HL-60 (cell line): ENCODE data around the gene DDX52.

ENCODE experiments used
- DNase-seq, 2 experiments: peaks; one replicate each; pipeline ENCODE4 v3.0.0-alpha.2; 2010 to 2020; ENCODE audit warnings: low read depth in 1 of 2, low spot score in 1 of 2
- H3K27ac ChIP-seq: fragments of 250-450 bp; sonication (Bioruptor Pico); replicated peaks from 2 replicates; pipeline ENCODE4 v1.5.1; 2020; ENCODE audit warnings: mild to moderate bottlenecking, moderate library complexity
- H3K27me3 ChIP-seq: fragments of 250-450 bp; sonication (Bioruptor Pico); 2 replicates; pipeline ENCODE4 v1.5.1; 2021; ENCODE audit warnings: mild to moderate bottlenecking, moderate library complexity; ENCODE audit not compliant: insufficient read depth, poor library complexity, severe bottlenecking
- H3K4me3 ChIP-seq: replicated peaks from 2 replicates; pipeline ENCODE4 v1.5.1; 2011; ENCODE audit warnings: mild to moderate bottlenecking, control low read depth, low read length; ENCODE audit not compliant: insufficient read depth
- CTCF ChIP-seq: IDR thresholded peaks from one replicate; pipeline ENCODE4 v1.5.1; 2011; ENCODE audit warnings: low read length, control low read depth, inconsistent platforms; ENCODE audit not compliant: insufficient read depth
- GABPA ChIP-seq: IDR thresholded peaks from 2 replicates; pipeline ENCODE4 v1.6.1; 2012; ENCODE audit warnings: low read depth
- POLR2AphosphoS5 ChIP-seq: IDR thresholded peaks from 2 replicates; pipeline ENCODE4 v1.6.1; 2012; ENCODE audit warnings: low read depth
- REST ChIP-seq: IDR thresholded peaks from 2 replicates; pipeline ENCODE4 v1.6.1; 2012; ENCODE audit warnings: low read depth; ENCODE audit not compliant: insufficient replicate concordance
- SPI1 ChIP-seq: IDR thresholded peaks from 2 replicates; pipeline ENCODE4 v1.6.1; 2012; ENCODE audit warnings: low read depth, mild to moderate bottlenecking, borderline replicate concordance

DDX52 gene

GRCh38 chr17:37571674-37572073 lies 71.6 kb downstream of the DDX52 start:
- H3K27ac ChIP-seq: no peak overlapping the region
- no peaks in the 10 kb centered on the region for H3K27me3 ChIP-seq
- no peak overlapping the region for H3K4me3 ChIP-seq
- TF ChIP-seq GABPA: no peak
- no peak for TF ChIP-seq REST
- no peak for TF ChIP-seq POLR2AphosphoS5
- no peak for TF ChIP-seq SPI1
- no peak for TF ChIP-seq CTCF
- no peak for DNase-seq

- DNase-seq: peak; percentile 2 to 56
- Histone ChIP-seq H3K4me3 (no peak overlapping the region), H3K27ac (no peak overlapping the region), H3K27me3 (no peaks in the 10 kb centered on the region)
- no peak for TF ChIP-seq POLR2AphosphoS5
- no peak for TF ChIP-seq GABPA
- no peak for TF ChIP-seq SPI1
- peak; percentile 38 for TF ChIP-seq CTCF
Measured at GRCh38 chr17:37570527-37571093, 72.6 kb downstream of the DDX52 start.

- no peak for TF ChIP-seq SPI1
- no peak for TF ChIP-seq POLR2AphosphoS5
- TF ChIP-seq REST: no peak
- no peak for TF ChIP-seq GABPA
- no peak for TF ChIP-seq CTCF
- Histone ChIP-seq H3K27me3 (no peaks in the 10 kb centered on the region), H3K27ac (no peak overlapping the region)
Measured at GRCh38 chr17:37568350-37569053, 74.7 kb downstream of the DDX52 start.

More at GRCh38 chr17:37568350-37569053, 74.7 kb downstream of the DDX52 start:
- H3K4me3 ChIP-seq: no peak overlapping the region
- no peak for DNase-seq
